ENCODE data around the gene SLC2A11.

- TF ChIP-seq POLR2AphosphoS5 (IDR thresholded peaks at IDR 0.05): no peak
- TF ChIP-seq CTCF (IDR thresholded peaks at IDR 0.05): no peak
- no peak for TF ChIP-seq EP300 (IDR thresholded peaks at IDR 0.05)
These were observed 20.5 kb downstream of the SLC2A11 start for GRCh38 chr22:23878219-23878618.

Data from stomach (tissue), 4 donors.